Putamen (tissue), 1 donor: ENCODE measurements around the gene FHL2.
A peak's percentile ranks its signal among the peaks of the same experiment; 100 is the strongest.

ENCODE experiments used
- DNase-seq: peaks from one replicate; pipeline ENCODE4 v3.0.0-alpha.2; 2016; ENCODE audit warnings: low spot score

FHL2 gene

DNA sequence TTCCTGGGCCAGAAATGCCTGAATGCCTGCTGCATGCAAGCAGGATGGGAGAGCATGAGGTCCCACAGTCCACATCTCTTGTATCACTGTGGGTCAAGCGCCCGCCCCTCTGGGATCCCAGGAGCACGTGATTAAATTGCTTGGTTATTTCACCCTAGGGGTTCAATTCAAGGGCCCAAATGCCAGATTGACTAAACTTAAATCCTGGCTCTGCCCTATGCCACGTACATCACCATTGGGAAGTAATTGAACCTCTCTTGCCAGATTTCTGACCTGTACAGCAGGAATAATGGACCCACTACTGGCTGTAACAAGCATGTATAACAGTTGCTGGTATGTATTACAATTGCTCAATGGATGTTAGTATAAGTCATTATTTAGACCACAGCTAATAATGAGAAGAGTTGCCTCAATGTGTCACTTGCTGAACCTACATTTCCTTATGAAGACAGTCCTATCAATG lies 19.9 kb downstream of the FHL2 start:
- no peak for DNase-seq

GRCh38 chr2:105378276-105378840 lies 20.5 kb downstream of the FHL2 start:
- no peak for DNase-seq

DNA sequence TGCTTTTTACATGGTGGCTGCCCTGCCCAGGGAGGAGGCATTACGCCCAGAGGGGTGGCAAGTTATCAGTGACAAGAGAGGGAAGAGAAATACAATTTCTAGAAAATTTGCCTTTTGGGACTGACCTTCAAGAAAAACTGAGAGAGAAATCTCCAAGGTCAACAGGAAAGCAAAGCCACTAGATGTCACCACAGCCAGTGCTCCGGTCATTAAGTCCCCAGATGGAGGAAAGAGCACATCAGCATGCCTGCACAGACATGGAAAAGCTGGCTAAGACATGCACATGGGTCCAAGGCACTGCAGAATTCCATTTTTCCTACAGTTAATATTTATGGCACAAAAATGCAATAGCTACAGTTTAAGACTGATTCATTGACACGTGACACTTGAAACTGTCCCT lies 21.0 kb downstream of the FHL2 start:
- DNase-seq: no peak

- no peak for DNase-seq
These were observed 22.0 kb downstream of the FHL2 start for GRCh38 chr2:105376789-105377240.

DNA sequence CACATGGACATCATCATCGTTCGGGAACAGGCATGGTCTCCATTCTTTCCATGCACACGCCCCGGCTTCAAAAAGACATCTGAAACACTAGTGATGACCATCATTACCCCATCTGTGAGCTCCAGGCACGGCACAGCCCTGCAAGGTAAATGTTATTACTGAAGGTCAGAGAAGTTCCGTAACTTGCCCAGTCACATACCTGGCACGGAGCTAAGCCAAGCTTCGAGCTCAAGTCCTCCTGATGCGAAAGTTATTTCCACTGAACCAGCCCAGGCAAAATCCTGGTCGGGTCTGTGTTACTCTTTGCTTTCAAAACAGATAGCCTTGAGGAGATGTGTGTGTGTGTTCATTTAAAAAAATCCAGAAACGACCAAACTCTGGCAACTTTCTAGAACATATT lies 22.8 kb downstream of the FHL2 start:
- DNase-seq: no peak

DNA sequence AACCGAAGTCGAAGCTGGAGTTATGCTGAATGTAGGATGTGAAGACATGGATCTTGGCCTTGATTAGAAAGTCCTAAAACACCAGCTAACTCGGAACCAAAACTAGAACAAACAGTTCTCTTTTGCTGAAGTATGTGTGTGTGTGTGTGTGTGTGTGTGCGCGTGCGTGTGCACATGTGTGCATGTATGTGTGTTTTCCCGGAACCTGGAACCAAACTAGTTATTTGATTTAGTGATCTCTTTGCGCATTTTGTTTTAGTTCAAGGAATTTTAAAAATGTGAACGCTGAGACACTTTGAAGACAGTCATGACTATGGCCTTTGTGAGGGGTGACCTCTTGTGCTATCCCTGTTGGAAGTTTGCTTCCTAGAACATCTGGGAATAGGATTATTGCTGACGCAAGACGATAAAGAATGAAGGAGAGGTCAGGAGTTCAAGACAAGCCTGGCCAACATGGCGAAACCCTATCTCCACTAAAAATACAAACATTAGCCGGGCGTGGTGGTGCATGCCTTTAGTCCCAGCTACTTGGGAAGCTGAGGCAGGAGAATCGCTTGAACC lies 23.8 kb downstream of the FHL2 start:
- DNase-seq: no peak

DNA sequence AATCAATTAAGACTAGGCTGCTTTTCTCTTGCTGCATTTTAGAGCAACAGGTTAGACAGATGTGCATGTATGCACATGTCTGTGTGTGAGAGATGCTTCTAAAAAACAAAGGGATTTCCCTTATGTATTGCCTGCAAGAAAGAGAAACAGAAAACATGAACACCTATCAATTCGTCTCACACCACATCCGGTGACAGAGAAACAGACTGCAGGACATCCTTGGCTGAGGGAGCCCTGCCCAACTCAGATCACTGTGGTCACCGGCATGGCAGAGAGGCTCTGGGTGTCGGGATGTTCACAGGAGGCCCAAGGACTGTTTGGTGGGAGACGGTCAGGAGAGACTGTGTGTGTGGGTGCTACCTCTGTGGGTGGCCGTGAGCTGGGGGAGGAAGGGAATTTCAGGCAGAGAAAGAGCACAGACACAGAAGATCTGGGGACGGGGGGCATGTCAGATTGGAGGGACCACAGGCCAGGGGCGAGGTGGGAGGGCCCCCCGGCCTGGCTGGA lies 24.9 kb downstream of the FHL2 start:
- DNase-seq: no peak

DNA sequence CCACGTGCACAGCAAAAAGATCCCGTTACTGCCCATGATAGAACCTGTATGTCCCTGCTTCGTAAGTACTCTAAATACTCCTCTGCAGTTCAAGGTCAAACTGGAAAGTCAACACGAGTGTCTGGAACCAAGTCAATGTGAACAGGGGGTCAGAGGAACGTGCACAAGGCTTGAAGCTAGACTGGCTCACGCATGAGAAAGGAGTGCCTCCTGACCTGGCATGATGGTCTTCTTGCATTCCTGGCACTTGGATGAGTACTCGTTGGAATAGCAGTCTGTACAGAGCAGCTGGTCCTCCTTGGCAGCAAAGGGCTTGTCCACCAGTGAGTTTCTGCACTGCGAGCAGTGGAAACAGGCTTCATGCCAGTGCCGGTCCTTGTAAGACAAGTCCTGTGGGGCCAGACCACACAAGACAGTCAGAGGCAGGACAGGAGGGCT lies 25.5 kb downstream of the FHL2 start:
- no peak for DNase-seq

- DNase-seq: no peak
These were observed 27.0 kb downstream of the FHL2 start for GRCh38 chr2:105371810-105372209.

DNA sequence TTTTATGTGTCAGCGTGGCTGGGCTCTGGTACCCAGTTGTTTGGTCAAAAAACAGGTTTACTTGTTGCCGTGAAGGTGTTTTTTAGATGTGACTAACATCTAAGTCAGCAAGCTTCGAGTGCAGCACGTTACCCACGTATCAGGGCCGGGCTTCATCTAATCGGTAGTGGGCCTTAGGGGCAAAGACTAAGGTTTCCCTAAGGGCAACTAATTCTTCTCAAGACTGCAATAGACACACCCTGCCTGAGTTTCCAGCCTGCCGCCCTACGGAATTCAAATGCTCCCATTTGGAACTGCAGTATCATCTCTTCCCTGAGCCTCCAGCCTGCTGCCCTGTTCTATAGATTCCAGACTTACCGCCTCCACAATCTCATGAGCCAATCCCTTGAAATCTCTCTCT lies 27.7 kb downstream of the FHL2 start:
- no peak for DNase-seq

DNA sequence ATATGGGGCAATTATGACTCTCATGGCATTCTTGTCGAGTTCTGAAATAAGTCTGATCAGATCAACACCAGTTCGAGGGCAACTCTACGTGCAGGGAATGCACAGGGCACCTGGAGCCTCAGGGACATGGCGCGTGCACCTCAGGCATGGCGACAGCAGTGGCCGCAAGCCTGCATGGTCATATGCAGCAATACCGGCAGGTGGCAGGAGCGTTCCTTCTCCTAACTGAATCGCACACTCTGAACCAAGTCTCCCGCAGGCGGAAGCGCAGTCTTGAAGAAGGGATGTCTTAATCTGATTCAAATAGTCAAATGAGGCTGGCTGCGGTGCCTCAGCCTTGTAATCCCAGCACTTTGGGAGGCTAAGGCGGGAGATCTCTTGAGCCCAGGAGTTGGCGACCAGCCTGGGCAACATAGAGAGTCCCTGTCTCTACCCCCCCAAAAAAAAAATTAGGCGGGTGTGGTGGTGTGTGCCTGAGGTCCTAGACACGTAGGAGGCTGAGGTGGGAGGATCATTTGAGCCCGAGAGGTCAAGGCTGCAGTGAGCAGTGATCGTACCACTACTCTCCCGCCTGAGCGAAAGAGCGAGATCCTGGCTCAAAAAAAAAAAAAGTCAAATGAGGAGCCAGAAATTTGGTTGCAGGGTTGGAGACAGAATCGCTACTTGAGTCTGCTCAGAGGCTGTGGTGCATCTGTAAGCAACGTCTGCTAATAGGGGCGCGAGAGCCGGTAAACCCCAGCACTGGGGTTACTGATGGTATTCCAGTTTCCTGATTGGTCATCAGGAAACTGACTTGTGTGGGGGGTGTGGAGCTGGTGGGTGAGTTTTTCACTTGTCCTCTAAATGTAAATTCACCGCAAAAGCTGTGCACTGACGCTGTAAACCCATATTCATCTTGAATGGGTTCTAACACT lies 28.8 kb downstream of the FHL2 start:
- peak; percentile 78 for DNase-seq

GRCh38 chr2:105368759-105369408 lies 30.0 kb downstream of the FHL2 start:
- no peak for DNase-seq

DNA sequence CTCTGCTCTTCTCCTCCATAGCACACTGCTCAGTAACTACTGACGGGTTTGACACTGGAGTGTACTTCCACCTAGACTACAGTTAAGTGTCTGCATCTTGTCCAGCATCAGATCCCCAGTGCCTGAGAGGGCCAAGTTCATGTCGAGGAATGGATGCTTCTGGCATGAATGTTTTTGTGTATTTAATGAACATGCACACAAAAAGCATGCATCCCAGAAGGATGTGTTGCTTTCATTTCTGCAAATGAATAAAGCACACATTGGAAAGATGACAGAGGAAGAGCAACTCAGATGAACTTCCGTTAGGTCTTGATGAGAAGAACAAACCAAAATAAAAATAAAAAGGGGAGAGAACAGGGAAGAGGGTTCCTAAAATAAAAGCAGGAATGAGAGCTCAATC lies 33.6 kb downstream of the FHL2 start:
- DNase-seq: no peak

- DNase-seq: no peak
These were observed 34.3 kb downstream of the FHL2 start for GRCh38 chr2:105364436-105365139.

- no peak for DNase-seq
These were observed 35.8 kb downstream of the FHL2 start for GRCh38 chr2:105362862-105363591.

DNA sequence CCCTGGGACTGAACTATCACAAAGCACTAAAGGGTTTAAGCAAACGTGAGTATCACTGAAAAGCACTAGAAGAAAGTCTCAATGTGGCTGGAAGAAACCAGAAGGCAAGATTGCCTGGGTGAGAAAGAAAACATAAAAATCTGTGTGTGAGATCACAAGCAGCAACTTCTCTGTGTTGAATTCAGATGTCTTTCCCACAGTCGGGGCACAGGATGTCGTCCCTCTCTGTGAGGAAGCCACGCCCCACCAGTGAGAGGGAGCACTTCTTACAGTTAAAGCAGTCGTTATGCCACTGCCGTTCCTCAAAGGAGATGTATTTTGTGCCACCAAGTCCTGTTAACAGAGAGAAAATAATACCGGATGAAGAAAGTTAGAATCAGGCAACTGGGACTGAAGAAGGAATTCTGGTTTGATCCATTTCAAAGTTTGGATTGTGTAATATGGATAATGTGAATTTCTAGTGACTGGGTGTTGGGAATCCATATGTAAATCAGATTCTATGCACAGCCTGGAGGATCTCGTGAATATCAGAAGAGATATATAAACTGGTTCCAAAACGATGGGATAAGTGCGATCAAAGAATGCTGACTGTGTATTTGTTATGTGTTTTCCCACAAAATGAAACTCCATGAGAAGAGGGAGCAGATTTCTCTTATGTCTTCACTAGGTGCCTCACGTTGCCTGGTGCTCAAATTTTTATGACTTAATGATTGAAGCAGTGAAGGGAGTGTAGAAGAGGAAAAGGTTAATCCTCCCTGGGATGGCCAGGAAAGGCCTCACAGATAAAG lies 37.6 kb downstream of the FHL2 start:
- DNase-seq: no peak

DNA sequence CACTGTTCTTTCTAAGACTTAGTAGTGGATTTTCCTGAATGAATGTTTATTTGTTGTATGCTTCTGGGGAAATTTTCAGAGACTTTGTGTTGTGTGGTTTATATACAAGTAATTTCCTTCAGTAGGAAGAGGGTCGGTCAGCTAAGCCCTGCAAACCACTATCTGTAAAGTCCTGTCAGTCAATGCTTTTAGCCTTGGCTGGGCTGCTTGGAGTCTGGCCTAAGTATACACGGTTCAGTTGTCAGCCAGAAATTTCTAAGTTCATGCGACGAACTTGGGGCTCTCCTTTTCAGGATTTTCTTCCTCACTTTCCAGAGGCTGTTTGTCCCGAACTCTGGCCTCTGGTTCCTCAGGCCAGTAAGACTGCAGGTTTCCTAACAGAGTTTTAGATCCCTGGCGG lies 40.3 kb downstream of the FHL2 start:
- no peak for DNase-seq

DNA sequence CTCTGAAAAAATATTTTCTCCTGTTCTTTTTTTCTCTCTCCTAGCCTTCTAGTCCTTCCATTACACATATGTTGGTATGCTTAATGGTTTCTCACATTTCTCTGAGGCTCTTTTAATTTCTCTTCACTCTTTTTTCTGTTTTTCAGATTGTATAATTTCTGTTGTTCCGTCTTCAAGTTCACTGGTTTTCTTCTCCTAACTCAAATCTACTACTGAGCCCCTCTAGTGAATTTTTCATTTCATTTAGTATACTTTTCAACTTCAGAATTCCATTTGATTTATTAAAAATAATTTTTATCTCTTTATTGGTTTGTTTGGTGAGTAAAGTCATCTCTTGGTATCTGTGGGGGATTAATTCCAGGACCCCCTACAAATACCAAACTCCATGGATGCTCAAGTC lies 41.7 kb downstream of the FHL2 start:
- DNase-seq: no peak

DNA sequence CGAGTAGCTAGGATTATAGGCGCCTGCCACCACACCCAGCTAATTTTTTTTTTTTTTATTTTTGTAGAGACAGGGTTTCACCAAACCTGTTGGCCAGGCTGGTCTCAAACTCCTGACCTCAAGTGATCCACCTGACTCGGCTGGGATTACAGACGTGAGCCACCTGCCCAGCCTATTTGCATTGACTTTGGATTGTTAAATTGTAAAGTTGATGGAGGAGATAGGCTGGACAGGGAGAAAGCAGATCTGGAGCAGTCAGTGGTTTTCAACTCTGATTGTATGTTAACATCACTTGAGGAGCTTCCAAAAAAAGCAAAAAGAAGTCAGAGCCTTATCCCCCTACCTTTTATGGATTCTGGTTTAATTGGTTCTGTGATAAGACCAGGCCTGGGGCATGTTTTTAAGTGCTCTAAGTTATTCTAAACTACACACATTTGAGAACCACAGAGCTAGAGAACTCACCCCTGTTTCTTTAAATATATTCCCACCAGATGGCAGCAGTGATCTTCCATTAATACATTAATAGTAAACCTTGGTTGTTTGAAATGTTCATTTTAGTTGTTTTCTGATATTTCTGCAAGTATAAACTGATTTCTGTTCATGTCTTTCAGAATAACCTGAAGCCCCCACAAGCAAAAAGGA lies 54.0 kb downstream of the FHL2 start:
- no peak for DNase-seq

DNA sequence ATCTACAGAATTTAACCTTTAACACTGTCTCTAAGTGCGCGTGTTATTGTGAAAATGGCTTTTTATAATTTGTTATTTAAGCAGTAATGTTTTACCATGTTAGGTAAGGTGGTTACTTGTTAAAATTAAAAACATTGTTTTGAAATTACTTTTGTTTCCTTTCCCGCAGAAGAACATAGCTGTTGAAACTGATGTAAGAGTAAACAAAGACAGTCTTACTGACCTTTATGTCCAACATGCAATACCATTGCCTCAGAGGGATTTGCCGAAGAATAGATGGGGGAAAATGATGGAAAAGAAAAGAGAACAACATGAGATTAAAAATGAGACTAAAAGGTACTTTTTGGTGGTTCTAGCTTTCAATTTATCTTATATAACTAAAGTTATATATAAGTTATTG lies 59.4 kb downstream of the FHL2 start:
- DNase-seq: no peak
